ENCODE data around the gene TLN1. TPM values are rescaled to one million over a fixed set of nuclear protein-coding genes. Genes with fewer than 3 reads are reported as not detected.
A peak's percentile ranks its signal among the peaks of the same experiment; 100 is the strongest.

TLN1 gene
- total RNA-seq, 1 donor from 2014 or later: 56.2 TPM

DNA sequence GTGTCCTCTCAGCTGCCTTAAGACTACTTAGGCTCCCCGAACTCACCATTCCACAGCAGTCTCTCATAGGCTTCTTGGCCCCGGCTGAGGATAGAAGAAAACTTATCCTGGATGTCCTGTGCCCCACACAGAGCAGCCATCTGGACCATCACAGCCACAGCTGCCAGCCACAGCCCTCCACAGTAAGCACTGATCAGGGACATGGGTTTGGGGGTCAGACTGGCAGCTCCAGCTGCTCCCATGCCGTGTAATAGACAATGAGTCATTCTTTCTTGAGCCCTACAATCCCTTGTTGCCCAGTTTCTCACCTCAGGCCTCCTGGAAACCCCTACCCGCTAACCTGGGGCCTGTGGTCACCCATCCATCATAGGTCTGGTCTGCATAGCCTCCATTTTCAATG is 6.2 kb upstream of the TLN1 start:
- peaks cover 4% of the 10 kb centered on the region for H3K36me3 Mint-ChIP-seq (ENCODE audit: unreplicated experiment)

GRCh38 chr9:35737143-35737542 is 5.1 kb upstream of the TLN1 start:
- DNase-seq: no peak
- Mint-ChIP-seq H3K27ac (ENCODE audit: unreplicated experiment) (peak overlapping the region; percentile 43), H3K9me3 (ENCODE audit: unreplicated experiment) (peaks cover 7% of the 10 kb centered on the region), H3K4me1 (ENCODE audit: low read depth, unreplicated experiment) (peaks cover 7% of the 10 kb centered on the region), H3K27me3 (ENCODE audit: unreplicated experiment) (peaks cover 2% of the 10 kb centered on the region), H3K4me3 (ENCODE audit: unreplicated experiment) (no peak overlapping the region), H3K36me3 (ENCODE audit: unreplicated experiment) (no peaks in the 10 kb centered on the region)
- TF ChIP-seq, protein P1, sequence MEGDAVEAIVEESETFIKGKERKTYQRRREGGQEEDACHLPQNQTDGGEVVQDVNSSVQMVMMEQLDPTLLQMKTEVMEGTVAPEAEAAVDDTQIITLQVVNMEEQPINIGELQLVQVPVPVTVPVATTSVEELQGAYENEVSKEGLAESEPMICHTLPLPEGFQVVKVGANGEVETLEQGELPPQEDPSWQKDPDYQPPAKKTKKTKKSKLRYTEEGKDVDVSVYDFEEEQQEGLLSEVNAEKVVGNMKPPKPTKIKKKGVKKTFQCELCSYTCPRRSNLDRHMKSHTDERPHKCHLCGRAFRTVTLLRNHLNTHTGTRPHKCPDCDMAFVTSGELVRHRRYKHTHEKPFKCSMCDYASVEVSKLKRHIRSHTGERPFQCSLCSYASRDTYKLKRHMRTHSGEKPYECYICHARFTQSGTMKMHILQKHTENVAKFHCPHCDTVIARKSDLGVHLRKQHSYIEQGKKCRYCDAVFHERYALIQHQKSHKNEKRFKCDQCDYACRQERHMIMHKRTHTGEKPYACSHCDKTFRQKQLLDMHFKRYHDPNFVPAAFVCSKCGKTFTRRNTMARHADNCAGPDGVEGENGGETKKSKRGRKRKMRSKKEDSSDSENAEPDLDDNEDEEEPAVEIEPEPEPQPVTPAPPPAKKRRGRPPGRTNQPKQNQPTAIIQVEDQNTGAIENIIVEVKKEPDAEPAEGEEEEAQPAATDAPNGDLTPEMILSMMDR (IDR thresholded peaks at IDR 0.05; ENCODE audit: partially characterized antibody, unreplicated experiment): no peak

More for the DNA sequence above, 6.2 kb upstream of the TLN1 start:
- Mint-ChIP-seq H3K27ac (ENCODE audit: unreplicated experiment) (peak overlapping the region; percentile 62), H3K4me3 (ENCODE audit: unreplicated experiment) (no peak overlapping the region), H3K4me1 (ENCODE audit: low read depth, unreplicated experiment) (peaks cover 7% of the 10 kb centered on the region), H3K27me3 (ENCODE audit: unreplicated experiment) (peaks cover 5% of the 10 kb centered on the region), H3K9me3 (ENCODE audit: unreplicated experiment) (peaks cover 7% of the 10 kb centered on the region)
- no peak for DNase-seq
- TF ChIP-seq, protein P1 (IDR thresholded peaks at IDR 0.05; ENCODE audit: partially characterized antibody, unreplicated experiment): no peak

- H3K36me3 Mint-ChIP-seq (ENCODE audit: unreplicated experiment): no peaks in the 10 kb centered on the region
Measured at GRCh38 chr9:35736201-35736633, 4.2 kb upstream of the TLN1 start.

DNA sequence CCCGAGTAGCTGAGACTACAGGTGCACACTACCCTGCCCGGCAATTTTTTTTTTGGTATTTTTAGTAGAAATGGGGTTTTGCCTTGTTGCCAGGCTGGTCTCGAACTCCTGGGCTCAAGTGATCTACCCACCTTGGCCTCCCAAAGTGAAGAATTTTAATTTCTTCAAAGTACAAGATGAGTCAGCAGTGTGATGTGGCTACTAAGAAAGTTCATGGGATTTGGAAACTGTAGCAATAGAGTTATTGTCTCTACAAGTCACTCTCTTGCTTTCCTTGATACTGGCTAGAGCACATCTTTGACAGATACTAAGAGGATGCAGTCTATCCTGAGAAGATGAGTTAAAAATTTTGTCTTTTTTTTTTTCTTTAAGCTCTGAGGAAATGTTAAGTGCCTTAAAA is 2.1 kb upstream of the TLN1 start:
- Mint-ChIP-seq H3K27me3 (ENCODE audit: unreplicated experiment) (peaks cover 2% of the 10 kb centered on the region), H3K36me3 (ENCODE audit: unreplicated experiment) (no peaks in the 10 kb centered on the region), H3K4me1 (ENCODE audit: low read depth, unreplicated experiment) (peaks cover 7% of the 10 kb centered on the region), H3K4me3 (ENCODE audit: unreplicated experiment) (no peak overlapping the region), H3K9me3 (ENCODE audit: unreplicated experiment) (peaks cover 7% of the 10 kb centered on the region), H3K27ac (ENCODE audit: unreplicated experiment) (no peak overlapping the region)
- TF ChIP-seq, protein P1 (IDR thresholded peaks at IDR 0.05; ENCODE audit: partially characterized antibody, unreplicated experiment): no peak
- no peak for DNase-seq

More at GRCh38 chr9:35736201-35736633, 4.2 kb upstream of the TLN1 start:
- TF ChIP-seq, protein P1 (IDR thresholded peaks at IDR 0.05; ENCODE audit: partially characterized antibody, unreplicated experiment): peak; percentile 76
- Mint-ChIP-seq H3K4me3 (ENCODE audit: unreplicated experiment) (no peak overlapping the region), H3K9me3 (ENCODE audit: unreplicated experiment) (peaks cover 7% of the 10 kb centered on the region), H3K27me3 (ENCODE audit: unreplicated experiment) (peaks cover 2% of the 10 kb centered on the region), H3K27ac (ENCODE audit: unreplicated experiment) (peak overlapping the region; percentile 72), H3K4me1 (ENCODE audit: low read depth, unreplicated experiment) (peaks cover 6% of the 10 kb centered on the region)
- peak; percentile 79 for DNase-seq

DNA sequence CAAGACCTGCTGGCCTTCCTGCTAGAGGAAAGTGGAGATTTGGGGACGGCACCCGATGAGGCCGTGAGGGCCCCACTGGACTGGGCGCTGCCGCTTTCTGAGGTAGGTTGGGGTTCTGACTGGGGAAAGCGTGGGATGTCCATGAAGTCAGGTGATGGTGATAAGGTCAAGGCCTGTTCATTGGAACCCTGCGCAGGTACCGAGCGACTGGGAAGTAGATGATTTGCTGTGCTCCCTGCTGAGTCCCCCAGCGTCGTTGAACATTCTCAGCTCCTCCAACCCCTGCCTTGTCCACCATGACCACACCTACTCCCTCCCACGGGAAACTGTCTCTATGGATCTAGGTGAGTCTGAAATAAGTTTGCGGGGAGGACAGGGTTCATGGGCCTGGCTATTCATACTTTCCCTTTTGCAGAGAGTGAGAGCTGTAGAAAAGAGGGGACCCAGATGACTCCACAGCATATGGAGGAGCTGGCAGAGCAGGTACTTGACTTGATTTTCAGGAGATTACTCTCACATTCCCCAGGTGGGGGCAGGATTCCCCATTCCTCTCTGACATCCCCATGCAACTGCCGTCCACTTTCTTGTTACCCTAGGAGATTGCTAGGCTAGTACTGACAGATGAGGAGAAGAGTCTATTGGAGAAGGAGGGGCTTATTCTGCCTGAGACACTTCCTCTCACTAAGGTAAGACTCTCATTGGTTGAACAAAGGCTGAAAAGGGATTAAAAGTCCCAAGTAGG is 976 bp upstream of the TLN1 start:
- Mint-ChIP-seq H3K27ac (ENCODE audit: unreplicated experiment) (peak overlapping the region; percentile 89), H3K36me3 (ENCODE audit: unreplicated experiment) (no peaks in the 10 kb centered on the region), H3K9me3 (ENCODE audit: unreplicated experiment) (peaks cover 4% of the 10 kb centered on the region), H3K27me3 (ENCODE audit: unreplicated experiment) (peaks cover 2% of the 10 kb centered on the region), H3K4me3 (ENCODE audit: unreplicated experiment) (peak overlapping the region; percentile 97), H3K4me1 (ENCODE audit: low read depth, unreplicated experiment) (peaks cover 7% of the 10 kb centered on the region)
- TF ChIP-seq, protein P1 (IDR thresholded peaks at IDR 0.05; ENCODE audit: partially characterized antibody, unreplicated experiment): no peak
- DNase-seq: no peak

Measured in glutamatergic neuron (in vitro differentiated cells).